ENCODE data around the gene CHI3L2.
"Not testable (repeated sequence)": the region's sequence is repeated elsewhere in the genome, so short reads cannot be mapped to it uniquely, and the experiment has no call there.

The CHI3L2 gene

DNA sequence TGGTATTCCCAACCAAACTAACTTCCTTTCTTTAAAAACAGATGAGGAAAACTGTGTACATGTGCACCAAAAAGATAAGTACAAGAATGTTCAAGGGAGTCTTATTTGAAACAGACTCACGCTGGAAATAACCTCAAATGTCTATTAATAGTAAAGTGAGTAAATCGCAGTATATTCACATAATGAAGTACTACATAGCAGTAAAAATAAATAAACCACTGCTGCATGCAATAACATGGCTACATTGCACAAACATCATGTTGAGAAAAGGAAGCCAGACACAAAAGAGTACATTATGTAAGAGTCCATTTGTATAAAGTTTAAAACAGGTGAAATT is 21.8 kb upstream of the CHI3L2 start:
- peak overlapping the region; percentile 83 for H3K27ac Mint-ChIP-seq
- no peak overlapping the region for H3K4me3 Mint-ChIP-seq
- intact Hi-C loops (cut with micrococcal nuclease) = no loop called here

DNA sequence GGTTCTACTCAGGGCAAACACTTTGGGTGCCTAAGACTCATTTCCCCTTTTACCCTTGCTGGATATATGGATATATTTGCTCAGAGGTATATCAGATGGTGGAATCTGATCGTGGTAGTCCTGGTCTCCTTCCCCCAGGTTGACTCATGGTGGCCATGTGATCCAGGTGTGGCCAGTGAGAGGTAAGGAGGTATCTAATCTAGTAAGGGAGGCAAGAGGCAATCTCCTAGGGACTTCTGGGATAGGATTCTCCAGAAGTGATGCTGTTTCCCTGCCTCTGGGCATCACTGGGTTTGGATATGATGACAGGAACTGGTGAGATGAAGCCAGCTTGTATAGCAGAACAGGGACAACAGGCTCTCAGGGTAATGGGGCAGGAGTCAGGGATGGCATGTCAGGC is 18.6 kb upstream of the CHI3L2 start:
- Mint-ChIP-seq H3K4me1 (ENCODE audit: low read depth) (peaks cover 59% of the 10 kb centered on the region), H3K27me3 (no peaks in the 10 kb centered on the region), H3K27ac (no peak overlapping the region), H3K36me3 (ENCODE audit: low read depth) (no peaks in the 10 kb centered on the region), H3K4me3 (no peak overlapping the region), H3K9me3 (no peaks in the 10 kb centered on the region)
- intact Hi-C loops (cut with micrococcal nuclease) = no loop called here

More for the DNA sequence above, 21.8 kb upstream of the CHI3L2 start:
- peaks cover 69% of the 10 kb centered on the region for H3K4me1 Mint-ChIP-seq (ENCODE audit: low read depth)
- no peaks in the 10 kb centered on the region for H3K36me3 Mint-ChIP-seq (ENCODE audit: low read depth)
- H3K27me3 Mint-ChIP-seq = no peaks in the 10 kb centered on the region
- no peaks in the 10 kb centered on the region for H3K9me3 Mint-ChIP-seq

DNA sequence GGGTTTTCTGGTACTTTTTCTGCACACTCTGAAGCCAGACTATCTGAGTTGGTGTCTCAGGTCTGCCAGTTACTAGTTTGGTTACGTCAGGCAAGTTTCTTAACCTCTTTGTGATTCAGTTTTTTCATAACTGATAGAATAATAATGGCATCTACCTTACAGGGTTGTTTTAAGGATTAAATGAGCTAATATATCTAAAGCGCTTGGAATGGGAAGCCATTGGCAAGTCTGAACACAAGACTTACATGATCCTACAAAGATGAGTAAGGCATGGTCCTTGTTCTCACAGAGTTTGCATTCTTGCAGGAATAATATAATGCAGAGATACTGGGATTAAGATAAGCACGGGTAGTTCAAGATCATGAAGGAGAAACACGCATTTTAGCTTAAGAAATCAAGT is 17.9 kb upstream of the CHI3L2 start:
- H3K4me1 Mint-ChIP-seq (ENCODE audit: low read depth) = peaks cover 62% of the 10 kb centered on the region
- intact Hi-C loops (cut with micrococcal nuclease) = loop anchor here (10.0 kb wide), 1 partner anchor 135 kb away; no protein-coding TSS in a partner anchor
- no peaks in the 10 kb centered on the region for H3K36me3 Mint-ChIP-seq (ENCODE audit: low read depth)
- no peaks in the 10 kb centered on the region for H3K9me3 Mint-ChIP-seq
- no peaks in the 10 kb centered on the region for H3K27me3 Mint-ChIP-seq
- H3K4me3 Mint-ChIP-seq = no peak overlapping the region
- no peak overlapping the region for H3K27ac Mint-ChIP-seq

DNA sequence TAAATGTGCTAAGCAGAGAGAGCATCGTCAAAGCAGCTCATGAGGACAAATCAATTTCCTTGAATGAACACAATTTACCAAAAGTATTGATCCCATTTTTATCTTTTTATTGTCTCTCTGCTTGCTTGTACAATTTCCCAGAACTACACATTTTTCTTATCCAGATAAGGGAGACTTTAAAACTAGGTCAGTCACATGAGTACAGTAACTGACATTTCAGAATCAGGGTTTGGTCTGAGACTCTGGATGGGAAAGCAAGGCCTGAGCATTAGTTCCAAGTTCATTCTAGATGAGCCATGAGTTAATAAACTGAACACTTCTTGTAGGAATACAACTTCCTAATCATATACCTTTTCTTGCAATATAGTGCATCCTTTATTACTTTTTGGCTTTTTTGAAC is 15.6 kb upstream of the CHI3L2 start:
- intact Hi-C loops (cut with micrococcal nuclease) = loop anchor here (10.0 kb wide), 1 partner anchor 133 kb away; no protein-coding TSS in a partner anchor

DNA sequence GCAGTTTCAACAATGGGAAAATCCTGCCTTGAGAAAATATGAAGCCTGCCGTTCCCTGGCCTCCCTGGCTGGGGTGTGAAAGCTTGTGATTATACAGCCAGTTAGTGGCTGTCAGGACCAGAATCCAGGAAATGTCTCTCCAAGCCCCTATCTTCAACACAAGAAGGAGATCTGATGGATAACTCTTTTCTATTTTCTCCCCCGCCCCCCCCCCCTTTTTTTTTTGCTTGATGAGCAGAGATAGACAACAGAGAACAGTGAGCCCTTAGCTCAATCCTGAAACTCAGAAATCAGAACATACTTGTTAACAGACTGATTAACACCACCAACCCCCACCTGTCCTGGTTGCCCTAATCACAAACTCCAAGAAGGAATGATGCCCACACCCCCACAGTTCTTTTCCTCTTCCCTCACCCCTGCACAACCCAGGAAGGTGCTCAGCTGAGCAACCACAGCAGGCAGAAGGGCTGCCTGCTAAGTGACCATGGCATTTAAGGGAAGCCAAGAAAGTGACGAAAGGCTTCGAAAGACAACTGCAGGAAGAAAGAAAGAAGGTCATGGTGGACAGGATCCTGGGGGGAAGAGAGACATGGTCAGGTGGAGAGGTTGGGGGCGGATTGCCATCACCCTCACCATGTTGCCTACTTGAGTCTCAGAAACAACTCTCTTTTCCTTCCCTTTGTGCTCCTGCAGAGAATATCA is 14.7 kb upstream of the CHI3L2 start:
- H3K27ac Mint-ChIP-seq = no peak overlapping the region
- H3K27me3 Mint-ChIP-seq = no peaks in the 10 kb centered on the region
- intact Hi-C loops (cut with micrococcal nuclease) = loop anchor here (10.0 kb wide), 1 partner anchor 132 kb away; no protein-coding TSS in a partner anchor
- no peaks in the 10 kb centered on the region for H3K9me3 Mint-ChIP-seq
- H3K36me3 Mint-ChIP-seq (ENCODE audit: low read depth) = no peaks in the 10 kb centered on the region
- peaks cover 62% of the 10 kb centered on the region for H3K4me1 Mint-ChIP-seq (ENCODE audit: low read depth)
- no peak overlapping the region for H3K4me3 Mint-ChIP-seq

More for the DNA sequence above, 15.6 kb upstream of the CHI3L2 start:
- Mint-ChIP-seq H3K36me3 (ENCODE audit: low read depth) (no peaks in the 10 kb centered on the region), H3K27ac (no peak overlapping the region), H3K9me3 (no peaks in the 10 kb centered on the region), H3K27me3 (no peaks in the 10 kb centered on the region), H3K4me1 (ENCODE audit: low read depth) (peaks cover 62% of the 10 kb centered on the region), H3K4me3 (no peak overlapping the region)

DNA sequence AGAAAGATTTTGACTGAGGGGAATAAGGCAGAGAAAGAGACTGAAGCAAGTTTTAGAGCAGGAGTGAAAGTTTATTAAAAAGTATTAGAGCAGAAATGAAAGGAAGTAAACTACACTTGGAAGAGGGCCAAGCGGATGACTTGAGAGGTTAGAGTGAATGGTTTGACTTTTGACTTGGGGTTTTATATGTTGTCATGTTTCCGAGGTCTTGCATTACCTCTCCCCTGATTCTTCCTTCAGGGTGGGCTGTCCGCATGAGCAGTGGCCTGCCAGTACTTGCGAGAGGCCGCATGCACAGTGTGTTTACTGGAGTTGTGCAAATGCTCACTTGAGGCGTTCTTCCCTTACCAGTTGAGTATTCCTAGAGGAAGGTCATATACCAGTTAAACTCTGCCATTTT is 14.1 kb upstream of the CHI3L2 start:
- Mint-ChIP-seq H3K4me1 (ENCODE audit: low read depth) (peaks cover 65% of the 10 kb centered on the region), H3K4me3 (no peak overlapping the region), H3K9me3 (no peaks in the 10 kb centered on the region), H3K27me3 (no peaks in the 10 kb centered on the region), H3K36me3 (ENCODE audit: low read depth) (no peaks in the 10 kb centered on the region), H3K27ac (no peak overlapping the region)
- intact Hi-C loops (cut with micrococcal nuclease) = loop anchor here (10.0 kb wide), 1 partner anchor 131 kb away; no protein-coding TSS in a partner anchor

DNA sequence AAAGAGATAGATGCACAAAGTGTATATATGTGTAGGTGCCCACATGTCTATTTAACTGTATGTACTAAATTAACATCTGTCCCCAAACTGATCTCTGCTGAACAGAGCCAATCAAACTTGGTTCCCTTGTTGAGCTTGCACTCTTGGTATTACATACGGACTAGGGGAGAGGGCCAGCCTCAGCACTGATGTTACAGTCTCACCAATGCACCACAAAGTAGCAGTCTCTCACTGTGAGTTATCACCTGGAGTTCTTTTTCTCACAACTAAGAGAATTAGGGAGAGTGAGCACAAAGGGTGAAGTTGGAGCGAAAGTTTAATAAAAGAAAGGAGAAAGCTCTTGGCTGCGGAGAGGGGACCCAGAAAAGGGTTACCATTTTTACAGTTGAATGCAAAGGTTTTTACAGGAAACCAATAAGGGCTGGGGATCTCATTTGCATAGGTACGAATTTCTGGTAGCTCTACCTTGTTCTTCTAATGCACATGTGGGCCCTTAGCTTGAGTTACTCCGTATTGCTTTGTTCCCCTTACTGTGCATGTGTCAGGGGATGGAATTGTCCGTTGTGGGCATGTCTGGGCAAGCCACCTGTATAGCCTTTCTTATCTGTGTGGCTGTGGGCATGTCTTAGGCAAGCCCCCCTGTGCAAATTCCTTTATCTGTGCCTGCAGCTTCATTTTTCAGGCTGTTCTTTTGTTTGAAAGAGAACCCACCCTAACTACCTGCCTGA is 13.3 kb upstream of the CHI3L2 start:
- Mint-ChIP-seq H3K4me1 (ENCODE audit: low read depth) (peaks cover 67% of the 10 kb centered on the region), H3K36me3 (ENCODE audit: low read depth) (no peaks in the 10 kb centered on the region), H3K4me3 (no peak overlapping the region), H3K9me3 (no peaks in the 10 kb centered on the region), H3K27ac (no peak overlapping the region), H3K27me3 (no peaks in the 10 kb centered on the region)
- intact Hi-C loops (cut with micrococcal nuclease) = loop anchor here (10.0 kb wide), 1 partner anchor 131 kb away; no protein-coding TSS in a partner anchor

DNA sequence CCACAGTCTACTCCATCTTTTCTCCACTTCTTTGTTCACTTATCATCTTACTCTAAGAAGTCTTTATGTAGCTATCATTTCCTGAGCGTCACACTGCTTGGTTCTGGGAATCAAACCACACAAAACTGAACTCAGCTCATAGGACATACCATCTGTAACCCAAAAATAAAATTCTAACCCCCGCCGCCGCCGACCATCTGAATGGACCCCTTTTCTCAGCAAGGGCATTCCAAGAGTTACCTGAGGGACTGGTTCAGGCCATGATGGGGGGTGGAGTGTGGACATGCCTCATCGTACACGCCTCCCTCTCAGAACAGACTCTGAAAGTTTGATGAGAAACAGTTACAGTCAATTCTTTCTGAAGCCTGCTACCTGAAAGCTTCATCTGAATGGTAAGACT is 12.6 kb upstream of the CHI3L2 start:
- Mint-ChIP-seq H3K4me3 (no peak overlapping the region), H3K9me3 (no peaks in the 10 kb centered on the region), H3K27ac (peak overlapping the region; percentile 79), H3K27me3 (no peaks in the 10 kb centered on the region), H3K36me3 (ENCODE audit: low read depth) (no peaks in the 10 kb centered on the region), H3K4me1 (ENCODE audit: low read depth) (peaks cover 73% of the 10 kb centered on the region)
- intact Hi-C loops (cut with micrococcal nuclease) = loop anchor here (10.0 kb wide), 1 partner anchor 130 kb away; no protein-coding TSS in a partner anchor

DNA sequence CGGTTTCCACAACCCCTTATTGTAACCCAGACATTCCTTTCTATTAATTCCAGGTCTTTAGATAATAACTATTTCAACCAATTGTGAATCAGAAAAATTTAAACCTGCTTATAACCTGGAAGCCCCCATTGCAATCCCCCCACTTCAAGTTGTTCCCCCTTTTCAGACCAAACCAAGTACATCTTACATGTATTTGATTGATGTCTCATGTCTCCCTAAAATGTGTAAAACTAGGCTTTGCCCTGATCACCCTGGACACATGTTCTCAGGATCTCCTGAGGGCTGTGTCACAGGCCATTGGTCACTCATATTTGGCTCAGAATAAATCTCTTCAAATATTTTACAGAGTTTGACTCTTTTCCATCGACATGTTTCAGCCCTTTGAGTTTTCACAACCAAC is 12.2 kb upstream of the CHI3L2 start:
- H3K9me3 Mint-ChIP-seq; H3K4me3 Mint-ChIP-seq; H3K36me3 Mint-ChIP-seq (ENCODE audit: low read depth); H3K27me3 Mint-ChIP-seq: not testable (repeated sequence)
- Mint-ChIP-seq H3K4me1 (ENCODE audit: low read depth) (peaks cover 77% of the 10 kb centered on the region), H3K27ac (peak overlapping the region; percentile 79)
- intact Hi-C loops (cut with micrococcal nuclease) = loop anchor here (10.0 kb wide), 1 partner anchor 130 kb away; no protein-coding TSS in a partner anchor

DNA sequence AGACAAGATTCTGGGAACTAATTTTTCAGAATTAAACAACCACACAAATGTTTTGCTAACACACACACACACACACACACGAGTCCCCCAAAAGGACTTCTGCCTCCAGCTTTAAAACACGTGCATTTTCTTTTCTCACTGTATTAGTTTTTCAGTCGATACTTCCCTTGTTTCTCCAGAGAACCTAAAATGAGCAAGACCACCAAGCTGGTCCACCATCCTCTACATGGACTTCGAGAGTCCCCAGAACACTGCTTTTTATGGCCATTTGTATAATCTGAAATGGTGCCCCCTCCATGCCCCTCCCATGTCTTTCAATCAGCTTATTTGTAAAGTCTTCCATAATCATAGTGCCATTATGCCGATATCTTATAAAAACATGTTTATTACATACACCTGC is 10.8 kb upstream of the CHI3L2 start:
- intact Hi-C loops (cut with micrococcal nuclease) = loop anchor here (10.0 kb wide), 1 partner anchor 128 kb away; no protein-coding TSS in a partner anchor

DNA sequence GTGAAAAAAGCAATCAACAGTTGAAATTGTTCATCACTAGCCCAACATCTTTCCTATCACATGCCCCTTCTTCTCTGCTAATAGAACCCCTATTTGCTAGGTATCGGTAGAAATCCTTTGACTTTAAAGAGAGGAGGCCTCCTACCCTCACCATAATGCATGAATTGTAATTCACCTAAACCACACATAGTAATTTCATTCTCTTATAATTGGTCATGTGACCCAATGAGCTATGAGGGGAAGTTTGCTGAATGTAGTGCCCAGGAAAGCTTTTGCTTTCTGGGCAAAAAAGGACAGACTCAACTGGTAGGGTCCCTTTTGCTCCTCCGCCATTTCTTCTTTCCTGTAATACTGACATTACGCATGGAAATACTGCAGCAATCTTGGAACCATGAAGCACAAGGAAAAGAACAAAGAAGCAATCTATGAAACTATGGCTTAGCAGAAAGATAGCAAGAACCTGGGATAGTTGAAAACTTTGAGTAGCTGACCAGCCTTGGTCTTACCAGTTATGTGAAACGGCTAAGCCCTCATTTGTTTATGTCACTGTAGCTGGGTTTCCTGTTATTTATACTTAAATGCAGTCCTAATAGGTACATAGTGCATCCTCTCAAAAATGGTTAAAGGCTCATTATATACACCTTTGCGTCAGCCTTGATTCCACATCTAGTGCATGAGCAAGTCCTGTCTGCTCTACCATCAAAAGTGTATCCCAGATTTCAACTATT is 10.2 kb upstream of the CHI3L2 start:
- H3K9me3 Mint-ChIP-seq = no peaks in the 10 kb centered on the region
- intact Hi-C loops (cut with micrococcal nuclease) = loop anchor here (10.0 kb wide), 1 partner anchor 127 kb away; no protein-coding TSS in a partner anchor
- H3K27ac Mint-ChIP-seq = peak overlapping the region; percentile 79
- H3K4me3 Mint-ChIP-seq = no peak overlapping the region
- H3K36me3 Mint-ChIP-seq (ENCODE audit: low read depth) = no peaks in the 10 kb centered on the region
- no peaks in the 10 kb centered on the region for H3K27me3 Mint-ChIP-seq
- peaks cover 95% of the 10 kb centered on the region for H3K4me1 Mint-ChIP-seq (ENCODE audit: low read depth)

More for the DNA sequence above, 10.8 kb upstream of the CHI3L2 start:
- H3K27me3 Mint-ChIP-seq = no peaks in the 10 kb centered on the region
- H3K4me1 Mint-ChIP-seq (ENCODE audit: low read depth) = peaks cover 91% of the 10 kb centered on the region
- no peaks in the 10 kb centered on the region for H3K36me3 Mint-ChIP-seq (ENCODE audit: low read depth)
- H3K4me3 Mint-ChIP-seq = no peak overlapping the region
- no peaks in the 10 kb centered on the region for H3K9me3 Mint-ChIP-seq
- peak overlapping the region; percentile 79 for H3K27ac Mint-ChIP-seq

DNA sequence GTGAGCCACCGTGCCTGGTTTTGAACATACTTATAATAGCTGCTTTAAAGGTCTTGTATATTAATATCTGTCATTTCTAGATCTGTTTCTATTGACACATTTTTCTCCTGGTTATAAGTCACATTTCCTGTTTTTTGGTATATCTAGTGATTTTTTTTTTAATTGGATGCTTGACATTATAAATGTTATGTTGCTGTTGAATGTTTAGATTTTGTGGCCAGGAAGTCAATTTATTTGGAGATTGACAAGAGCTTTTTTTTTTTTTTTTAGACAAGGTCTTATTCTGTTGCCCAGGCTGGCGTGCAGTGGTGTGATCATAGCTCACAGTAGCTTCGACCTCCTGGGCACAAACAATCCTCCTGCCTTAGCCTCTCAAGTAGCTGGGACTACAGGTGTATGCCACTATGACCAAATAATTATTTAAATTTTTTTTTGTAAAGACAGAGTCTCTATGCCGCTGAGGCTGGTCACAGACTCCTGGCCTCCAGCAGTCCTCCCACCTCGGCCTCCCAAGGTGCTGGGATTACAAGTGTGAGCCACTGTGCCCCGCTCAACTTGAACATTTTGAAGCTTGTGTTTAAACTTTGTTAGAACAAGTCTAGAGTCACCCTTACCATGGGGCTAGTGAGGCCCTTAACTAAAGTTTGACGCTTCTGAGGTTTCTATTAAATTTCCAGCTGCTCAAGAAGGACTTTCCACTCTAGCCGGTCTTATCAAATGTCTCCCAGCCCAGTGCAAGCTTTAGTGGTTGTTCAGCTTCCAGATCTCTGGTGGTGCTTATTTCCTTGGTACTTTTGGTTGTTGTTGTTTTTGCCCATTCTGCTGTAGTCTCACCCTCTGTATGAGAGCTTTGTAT is 8.6 kb upstream of the CHI3L2 start:
- Mint-ChIP-seq H3K9me3 (no peaks in the 10 kb centered on the region), H3K27me3 (no peaks in the 10 kb centered on the region), H3K4me1 (ENCODE audit: low read depth) (peaks cover 92% of the 10 kb centered on the region), H3K4me3 (no peak overlapping the region), H3K27ac (no peak overlapping the region), H3K36me3 (ENCODE audit: low read depth) (no peaks in the 10 kb centered on the region)
- intact Hi-C loops (cut with micrococcal nuclease) = loop anchor here (10.0 kb wide), 1 partner anchor 126 kb away; no protein-coding TSS in a partner anchor
